MCF 10A (cell line): Measurements from ENCODE around the gene SPINT3. TPM values are rescaled to one million over a fixed set of nuclear protein-coding genes. Genes with fewer than 3 reads are reported as not detected.

Experiments
- Bru-seq: library from RNA; stranded (reverse); fragments of 400-500 nt; gene quantifications from one replicate; lab custom pipeline; 2021; lab: Mats Ljungman, UMichigan
- BruChase-seq, 2 experiments: library from RNA; stranded (reverse); fragments of 400-500 nt; gene quantifications; one replicate each; lab custom pipeline; 2021; lab: Mats Ljungman, UMichigan
- BruUV-seq: library from RNA; stranded (reverse); fragments of 400-500 nt; replicated peaks from 2 replicates; lab custom pipeline; 2021; lab: Mats Ljungman, UMichigan
- CTCF ChIA-PET: fragments of 300-600 bp; sonication (Branson Sonifier 250); formaldehyde crosslinking; extraction: SDS; loops from one replicate; lab custom pipeline; 2021; ENCODE audit warnings: antibody characterized with exemption, inconsistent platforms; lab: Yijun Ruan, JAX
- POLR2A ChIA-PET: fragments of 300-600, 350-650 bp; sonication (Branson Sonifier 250); formaldehyde crosslinking; extraction: SDS; loops from one replicate; lab custom pipeline; 2020; ENCODE audit warnings: antibody characterized with exemption, inconsistent platforms; lab: Yijun Ruan, JAX
- DNase-seq: peaks from one replicate; pipeline ENCODE4 v3.0.0-alpha.2; 2018; ENCODE audit not compliant: unreplicated experiment
- H3K27ac Mint-ChIP-seq: one replicate; pipeline ENCODE4 v1.8.0; 2022; ENCODE audit warnings: mild to moderate bottlenecking, low read depth, mixed read lengths; ENCODE audit not compliant: unreplicated experiment
- H3K27me3 Mint-ChIP-seq: one replicate; pipeline ENCODE4 v1.8.0; 2022; ENCODE audit warnings: mixed read lengths; ENCODE audit not compliant: insufficient read depth, unreplicated experiment
- H3K36me3 Mint-ChIP-seq: one replicate; pipeline ENCODE4 v1.8.0; 2022; ENCODE audit warnings: mild to moderate bottlenecking, moderate library complexity, mixed read lengths; ENCODE audit not compliant: insufficient read depth, unreplicated experiment
- H3K4me1 Mint-ChIP-seq: one replicate; pipeline ENCODE4 v1.8.0; 2022; ENCODE audit warnings: mixed read lengths; ENCODE audit not compliant: insufficient read depth, unreplicated experiment
- H3K4me3 Mint-ChIP-seq: one replicate; pipeline ENCODE4 v1.8.0; 2022; ENCODE audit warnings: mild to moderate bottlenecking, moderate library complexity, mixed read lengths; ENCODE audit not compliant: unreplicated experiment
- H3K9me3 Mint-ChIP-seq: one replicate; pipeline ENCODE4 v1.8.0; 2022; ENCODE audit warnings: mixed read lengths; ENCODE audit not compliant: unreplicated experiment
- intact Hi-C: fragments of 100-400 bp; cut with micrococcal nuclease; formaldehyde crosslinking; loops from 2 replicates; pipeline ENCODE4 v1.14.1; 2022
- long read RNA-seq: library from polyadenylated mRNA; stranded (forward); transcript quantifications from one replicate; pipeline ENCODE4 v2.0.0, GENCODE V29; 2022
- total RNA-seq: library from RNA; stranded (reverse); gene quantifications from 2 replicates; pipeline ENCODE4 v1.2.3, GENCODE V29; 2022
- TF ChIP-seq, protein P1 (sequence below): fragments of 200-600 bp; IDR thresholded peaks from one replicate; pipeline ENCODE4 v1.8.0; 2022; ENCODE audit warnings: antibody characterized with exemption, mild to moderate bottlenecking; ENCODE audit not compliant: unreplicated experiment

The SPINT3 gene, protein sequence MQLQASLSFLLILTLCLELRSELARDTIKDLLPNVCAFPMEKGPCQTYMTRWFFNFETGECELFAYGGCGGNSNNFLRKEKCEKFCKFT
- total RNA-seq (not detected in 2 replicates), Bru-seq, nascent RNA (not detected), BruChase-seq, experiment 1, labeled RNA remaining after a 6-hour chase (not detected), BruChase-seq, experiment 2, labeled RNA remaining after a 2-hour chase (not detected)
- long read RNA-seq = 0 reads

DNA sequence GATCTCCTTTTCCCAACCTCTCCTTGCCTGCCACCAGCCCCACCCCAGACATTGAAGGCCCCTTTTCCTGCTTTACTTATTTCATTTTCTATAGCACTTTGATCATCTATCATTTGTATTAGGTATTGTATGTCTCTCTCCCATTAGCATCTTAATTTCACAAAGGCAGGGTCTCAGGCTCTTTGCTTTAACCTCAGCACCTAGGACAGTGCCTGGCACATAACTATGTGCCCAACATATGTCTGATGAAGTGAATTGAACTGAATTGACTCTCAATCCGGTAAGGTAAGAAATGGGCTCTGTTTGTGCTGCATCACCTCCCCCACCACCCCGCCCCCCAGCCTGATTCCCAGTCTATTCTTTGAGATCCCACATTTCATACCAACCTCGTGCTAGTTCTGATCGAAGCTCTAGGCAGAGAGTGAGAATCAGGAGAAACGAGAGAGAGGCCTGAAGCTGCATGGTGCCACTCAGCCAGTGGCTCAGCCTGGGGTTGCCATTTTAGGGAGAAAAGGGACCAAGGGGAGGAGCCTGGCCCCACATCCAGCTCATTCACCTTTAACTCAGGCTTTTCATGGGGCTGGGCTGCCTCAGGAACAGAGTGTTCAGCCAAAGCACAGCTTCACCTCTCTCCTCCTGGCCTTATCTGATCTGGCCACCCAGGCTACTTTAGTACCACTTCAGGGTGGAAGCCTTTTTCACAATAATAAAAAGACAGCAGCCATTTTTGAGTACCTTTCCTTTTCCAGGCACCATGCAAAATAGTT is at the start of gene SPINT3:
TSS of gene SPINT3 (minus strand) at position 476 of the 767 bp plus-strand sequence. CDS start at position 462, 14 bp downstream.
- H3K4me1 Mint-ChIP-seq = peaks cover 37% of the 10 kb centered on the region
- H3K4me3 Mint-ChIP-seq = peak within 1 kb of the TSS; percentile 3
- no peak for DNase-seq
- ChIA-PET CTCF (interaction anchor here (0.6 to 1.4 kb wide), 8 partner anchors 12 to 263 kb away, joined by 3 to 8 read pairs (median 4); partner anchors contain the start of gene TP53TG5), POLR2A (interaction anchor here (0.6 to 3.9 kb wide), 11 partner anchors 8 to 944 kb away, joined by 3 to 14 read pairs (median 3); no protein-coding TSS in a partner anchor)
- peak within 1 kb of the TSS; percentile 54 for H3K27ac Mint-ChIP-seq
- BruUV-seq = no TSS peak
- intact Hi-C loops = no loop called here
- H3K36me3 Mint-ChIP-seq = no peaks in the 10 kb centered on the region
- no peaks in the 10 kb centered on the region for H3K9me3 Mint-ChIP-seq
- TF ChIP-seq, protein P1, sequence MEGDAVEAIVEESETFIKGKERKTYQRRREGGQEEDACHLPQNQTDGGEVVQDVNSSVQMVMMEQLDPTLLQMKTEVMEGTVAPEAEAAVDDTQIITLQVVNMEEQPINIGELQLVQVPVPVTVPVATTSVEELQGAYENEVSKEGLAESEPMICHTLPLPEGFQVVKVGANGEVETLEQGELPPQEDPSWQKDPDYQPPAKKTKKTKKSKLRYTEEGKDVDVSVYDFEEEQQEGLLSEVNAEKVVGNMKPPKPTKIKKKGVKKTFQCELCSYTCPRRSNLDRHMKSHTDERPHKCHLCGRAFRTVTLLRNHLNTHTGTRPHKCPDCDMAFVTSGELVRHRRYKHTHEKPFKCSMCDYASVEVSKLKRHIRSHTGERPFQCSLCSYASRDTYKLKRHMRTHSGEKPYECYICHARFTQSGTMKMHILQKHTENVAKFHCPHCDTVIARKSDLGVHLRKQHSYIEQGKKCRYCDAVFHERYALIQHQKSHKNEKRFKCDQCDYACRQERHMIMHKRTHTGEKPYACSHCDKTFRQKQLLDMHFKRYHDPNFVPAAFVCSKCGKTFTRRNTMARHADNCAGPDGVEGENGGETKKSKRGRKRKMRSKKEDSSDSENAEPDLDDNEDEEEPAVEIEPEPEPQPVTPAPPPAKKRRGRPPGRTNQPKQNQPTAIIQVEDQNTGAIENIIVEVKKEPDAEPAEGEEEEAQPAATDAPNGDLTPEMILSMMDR = no peak
- no peaks in the 10 kb centered on the region for H3K27me3 Mint-ChIP-seq

DNA sequence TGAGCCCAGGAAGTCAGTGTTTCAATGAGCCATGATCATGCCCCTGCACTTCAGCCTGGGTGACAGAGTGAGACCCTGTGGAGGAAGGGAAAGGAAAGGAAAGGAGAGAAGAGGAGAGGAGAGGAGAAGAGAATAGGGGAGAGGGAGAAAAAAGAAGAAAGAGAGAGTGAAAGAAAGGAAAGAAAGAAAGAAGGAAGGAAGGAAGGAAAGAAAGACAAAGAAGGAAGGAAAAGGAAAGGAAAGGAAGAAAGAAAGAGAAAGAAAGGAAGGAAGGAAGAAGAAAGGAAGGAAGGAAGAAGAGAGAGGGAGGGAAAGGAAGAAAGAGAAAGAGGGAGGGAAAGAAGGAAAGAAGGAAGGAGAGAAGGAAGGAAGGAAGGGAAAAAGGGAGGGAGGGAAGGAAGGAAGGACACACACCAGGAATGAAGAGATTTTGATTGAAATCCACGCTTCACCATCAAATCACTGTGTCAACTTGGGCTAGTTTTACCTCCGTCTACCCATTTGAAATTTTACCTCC is 49.4 kb upstream of the SPINT3 start:
- intact Hi-C loops = no loop called here
- TF ChIP-seq, protein P1 = no peak
- Mint-ChIP-seq H3K27ac (no peak overlapping the region), H3K9me3 (no peaks in the 10 kb centered on the region), H3K4me1 (no peaks in the 10 kb centered on the region), H3K27me3 (peaks cover 61% of the 10 kb centered on the region), H3K36me3 (no peaks in the 10 kb centered on the region), H3K4me3 (no peak overlapping the region)
- ChIA-PET POLR2A (interaction anchor here (0.7 kb wide), 1 partner anchor 212 kb away, joined by 3 read pairs; no protein-coding TSS in a partner anchor), CTCF (no interaction called here)
- no TSS peak for BruUV-seq
- no peak for DNase-seq

DNA sequence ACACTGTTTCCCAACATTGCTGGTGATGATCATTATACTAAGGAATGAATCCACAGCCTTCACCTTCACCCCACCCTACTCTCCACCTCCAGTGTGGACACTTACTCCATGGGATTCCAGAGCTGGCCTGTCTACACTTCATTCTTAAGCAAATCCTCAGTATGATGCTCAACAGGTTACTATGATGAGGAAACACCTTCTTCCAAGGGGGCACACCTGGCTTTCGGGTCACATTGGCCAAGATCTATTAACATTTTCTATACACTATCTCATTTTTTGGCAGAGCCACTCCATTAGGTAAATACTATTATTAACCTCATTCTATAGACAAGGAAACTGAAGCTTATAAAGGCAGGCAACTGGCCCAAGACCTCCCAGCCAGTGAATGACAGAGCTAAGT is 39.8 kb upstream of the SPINT3 start:
- no TSS peak for BruUV-seq
- CTCF ChIA-PET = interaction anchor here (0.6 to 1.9 kb wide), 5 partner anchors 10 to 236 kb away, joined by 3 to 8 read pairs (median 3); no protein-coding TSS in a partner anchor
- DNase-seq = no peak
- Mint-ChIP-seq H3K27ac (no peak overlapping the region), H3K9me3 (no peaks in the 10 kb centered on the region), H3K36me3 (no peaks in the 10 kb centered on the region), H3K27me3 (peaks cover 64% of the 10 kb centered on the region), H3K4me3 (no peak overlapping the region), H3K4me1 (no peaks in the 10 kb centered on the region)
- TF ChIP-seq, protein P1 = no peak
- POLR2A ChIA-PET = interaction anchor here (0.7 kb wide), 1 partner anchor 1065 kb away, joined by 5 read pairs; no protein-coding TSS in a partner anchor
- intact Hi-C loops = no loop called here

DNA sequence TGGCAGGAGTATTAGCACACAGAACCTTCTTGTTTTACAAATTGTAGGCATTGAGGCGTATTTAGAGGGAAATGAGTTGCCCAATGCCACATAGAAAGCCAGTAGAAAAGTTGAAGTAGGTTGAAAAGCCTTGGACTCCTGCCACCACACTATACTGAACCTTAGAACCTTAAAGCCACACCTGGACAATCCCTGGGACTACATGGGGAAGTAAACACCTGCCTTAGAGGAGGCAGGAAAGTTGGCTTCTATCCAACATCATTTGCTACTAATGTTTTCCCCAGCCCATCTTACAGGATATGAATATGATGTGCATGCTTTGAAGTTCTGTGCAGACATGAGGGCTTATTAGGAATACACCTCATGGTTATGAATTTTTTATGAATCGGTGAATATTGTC is 37.0 kb upstream of the SPINT3 start:
- no peak overlapping the region for H3K4me3 Mint-ChIP-seq
- POLR2A ChIA-PET = no interaction called here
- BruUV-seq = no TSS peak
- no peaks in the 10 kb centered on the region for H3K4me1 Mint-ChIP-seq
- TF ChIP-seq, protein P1 = no peak
- H3K27me3 Mint-ChIP-seq = peaks cover 64% of the 10 kb centered on the region
- H3K9me3 Mint-ChIP-seq = no peaks in the 10 kb centered on the region
- H3K27ac Mint-ChIP-seq = no peak overlapping the region
- H3K36me3 Mint-ChIP-seq = no peaks in the 10 kb centered on the region
- DNase-seq = no peak
- intact Hi-C loops = no loop called here
- CTCF ChIA-PET = no interaction called here
